MM.1S (cell line): ENCODE results near the gene DNAJC18.

Experiments used
- CTCF ChIP-seq: fragments of 300-600 bp; sonication (generic); IDR thresholded peaks from 2 replicates; pipeline ENCODE4 v1.5.1; 2016; ENCODE audit warnings: antibody characterized with exemption, low read length, mixed read lengths
- EZH2phosphoT487 ChIP-seq: fragments of 300-600 bp; sonication (generic); IDR thresholded peaks from 2 replicates; pipeline ENCODE4 v1.6.1; 2018; ENCODE audit warnings: antibody characterized with exemption, low read length

- TF ChIP-seq CTCF (no peak), EZH2phosphoT487 (no peak)
Observed at GRCh38 chr5:139468421-139468931, 29.2 kb upstream of the DNAJC18 start.
